Fibroblast of gingiva (primary cell): ENCODE measurements around the gene PLXNA4.

Experiments used
- DNase-seq: peaks from one replicate; pipeline ENCODE4 v3.0.0-alpha.2; 2011; ENCODE audit warnings: low read depth

The PLXNA4 gene

DNA sequence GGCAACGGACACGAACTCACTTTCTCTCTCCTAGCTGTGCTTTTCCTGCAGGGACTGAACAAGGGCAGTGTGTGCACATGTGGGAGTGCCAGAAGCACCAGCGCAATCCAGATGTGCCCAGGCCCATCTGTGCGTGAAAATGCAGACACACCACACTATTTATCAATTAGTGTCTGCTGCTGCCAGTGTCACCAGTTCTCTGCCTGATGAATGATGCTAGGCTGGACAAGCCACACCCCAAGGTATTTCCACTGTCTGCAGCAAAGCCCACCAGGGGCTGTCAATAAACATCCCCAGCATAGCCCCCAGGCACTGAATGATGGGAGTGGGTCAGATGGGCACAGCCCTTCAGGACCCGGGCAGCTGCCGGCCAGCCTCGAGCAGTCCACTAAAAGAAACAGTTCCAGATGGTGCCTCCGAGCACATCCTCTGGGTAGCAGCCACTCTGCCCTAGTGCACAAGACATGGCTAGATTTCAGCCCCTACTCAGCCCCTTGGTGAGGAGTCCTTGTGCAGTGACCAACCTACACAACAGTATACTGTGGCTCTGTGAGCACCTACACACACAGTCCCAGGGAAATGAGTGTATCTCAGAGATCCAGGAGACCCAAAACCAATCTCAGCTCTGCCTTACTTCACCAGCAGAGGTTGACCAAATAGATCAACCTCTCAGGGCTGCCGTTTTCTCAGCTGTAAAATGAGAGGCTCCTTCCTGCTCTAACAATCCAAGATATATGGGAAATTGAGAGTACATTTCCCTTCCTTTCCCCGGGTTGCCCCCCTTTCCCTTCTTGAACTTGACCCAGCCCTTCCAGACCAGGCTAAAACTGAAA, 314.7 kb downstream of the PLXNA4 start:
- DNase-seq, result no peak

DNA sequence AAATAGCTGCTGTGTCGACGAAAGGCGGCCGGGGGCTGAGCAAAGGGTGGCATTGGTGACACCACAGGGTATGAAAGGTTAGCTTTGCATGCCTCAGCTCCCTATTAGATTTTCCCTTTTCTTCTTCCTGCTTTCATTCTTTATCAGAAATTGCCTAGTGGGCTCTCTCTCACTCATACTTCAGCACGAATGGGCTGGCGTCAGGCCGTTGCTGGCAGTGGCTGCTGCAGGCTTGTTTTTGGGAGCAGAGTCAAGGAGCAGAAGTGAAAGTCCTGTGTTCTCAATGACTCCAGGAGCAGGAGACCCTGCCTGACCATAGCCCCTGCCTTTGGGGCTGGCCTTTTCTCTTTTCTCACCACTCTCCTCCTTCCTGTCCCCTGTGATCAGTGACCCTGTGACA, 318.0 kb downstream of the PLXNA4 start:
- DNase-seq, result no peak

DNA sequence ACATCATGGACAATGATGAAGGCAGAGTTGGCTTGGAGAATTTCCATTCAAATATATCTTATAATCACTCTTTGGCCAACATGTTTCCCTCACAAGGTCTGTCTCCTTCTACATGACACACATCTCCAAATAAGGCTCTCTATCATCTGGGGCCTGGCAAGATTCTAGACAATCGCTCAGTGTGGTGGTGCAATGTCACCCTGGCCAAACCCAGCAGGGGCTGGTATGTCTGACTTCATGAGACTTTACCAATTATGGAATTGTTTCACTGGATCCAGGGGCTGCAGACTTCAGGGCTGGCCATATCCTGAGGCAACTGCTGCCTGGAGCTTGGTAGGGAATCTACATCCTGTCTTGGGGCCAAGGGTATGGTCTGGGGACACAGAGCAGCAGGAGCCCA, 319.0 kb downstream of the PLXNA4 start:
- DNase-seq, result no peak

DNA sequence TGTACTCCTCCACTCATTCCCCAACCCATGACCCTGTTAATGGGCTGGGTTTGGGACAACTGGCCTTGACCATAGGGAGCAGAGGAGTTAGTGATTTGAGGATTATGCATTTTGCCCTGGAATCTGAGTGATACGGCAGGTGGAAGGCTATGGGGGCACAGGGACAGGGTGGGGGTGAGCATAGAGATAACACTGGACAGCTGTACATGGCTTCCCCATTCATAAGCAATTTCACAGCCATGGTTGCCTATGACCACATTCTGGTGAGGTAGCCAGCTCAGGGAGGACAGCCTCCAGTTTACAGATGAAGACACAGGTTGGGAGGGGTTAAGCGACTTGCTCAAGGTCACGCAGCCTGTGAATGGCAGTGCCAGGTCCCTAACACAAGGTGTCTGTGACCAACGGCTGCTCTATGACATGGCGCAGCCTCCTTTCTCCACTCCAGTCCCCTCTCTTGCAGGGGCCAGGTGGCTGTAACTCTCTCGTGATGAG, 319.5 kb downstream of the PLXNA4 start:
- no peak for DNase-seq

DNA sequence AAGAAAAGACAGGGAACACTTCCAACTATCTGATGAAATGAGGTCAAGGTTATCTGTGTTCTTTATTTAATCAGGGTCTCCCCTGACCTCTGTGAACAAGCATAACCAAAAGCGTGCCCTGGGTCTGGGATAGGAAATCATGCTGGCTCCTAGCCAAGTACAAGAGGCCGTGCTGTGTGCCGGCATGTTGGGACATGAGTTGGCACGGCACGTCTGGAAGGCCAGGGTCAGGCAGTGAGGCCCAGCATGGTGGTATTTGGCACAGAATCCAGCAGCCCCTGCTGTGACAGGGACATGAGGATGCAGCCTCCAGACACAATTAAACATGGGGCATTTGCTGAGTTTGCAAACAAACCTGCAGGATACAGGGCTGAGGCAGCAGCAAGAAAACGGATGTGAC, 320.4 kb downstream of the PLXNA4 start:
- DNase-seq, result no peak

DNA sequence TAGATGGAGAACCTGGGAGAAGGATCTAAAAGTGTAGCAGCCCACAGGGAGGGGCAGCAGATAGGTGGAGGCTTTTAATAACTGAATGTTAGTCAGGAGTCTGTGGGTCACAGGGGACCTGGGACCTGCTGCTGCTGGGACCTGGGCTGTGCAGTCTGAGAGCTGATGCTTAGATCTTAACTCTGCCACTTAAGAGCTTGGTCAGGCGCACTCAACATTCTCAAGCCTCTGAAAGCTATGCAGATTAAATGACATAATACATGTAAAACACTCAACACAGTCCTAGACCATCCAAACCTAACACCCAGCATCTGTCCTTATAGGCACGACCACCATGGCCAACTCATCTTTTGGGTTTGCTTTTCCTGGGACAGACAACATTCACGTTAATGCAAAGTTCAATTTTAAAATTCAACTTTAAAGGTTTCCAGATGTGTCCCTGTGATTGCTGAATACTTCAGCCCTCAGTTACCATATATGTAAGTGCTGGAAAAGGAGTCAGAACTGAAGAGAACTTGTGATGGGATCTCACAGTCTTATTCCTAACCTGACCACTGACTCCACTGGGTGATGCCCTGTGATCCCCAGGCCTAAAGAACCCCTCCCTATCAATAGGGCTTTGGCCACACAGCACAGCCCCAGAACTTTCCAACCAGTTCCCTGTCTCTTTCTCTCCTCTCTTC, 321.0 kb downstream of the PLXNA4 start:
- no peak for DNase-seq

DNA sequence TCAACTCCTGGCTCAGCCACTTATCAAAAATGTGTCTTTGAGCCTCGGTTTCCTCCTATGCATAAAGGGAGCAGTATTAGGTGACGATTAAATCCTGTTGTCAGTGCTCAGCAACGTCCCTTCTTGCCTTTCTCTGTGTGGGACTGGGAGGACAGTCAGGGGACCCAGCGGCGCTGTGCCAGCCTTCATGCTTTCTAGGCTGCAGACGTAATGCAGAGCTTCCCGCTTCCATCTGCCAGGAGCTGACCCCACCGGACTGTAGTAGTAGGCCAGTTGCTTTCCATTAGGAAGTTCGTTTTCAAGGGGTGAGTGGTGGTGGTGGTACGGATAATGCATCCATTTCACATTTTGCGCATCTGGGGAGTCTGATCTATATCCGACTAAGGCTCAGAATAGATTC, 321.8 kb downstream of the PLXNA4 start:
- no peak for DNase-seq

DNA sequence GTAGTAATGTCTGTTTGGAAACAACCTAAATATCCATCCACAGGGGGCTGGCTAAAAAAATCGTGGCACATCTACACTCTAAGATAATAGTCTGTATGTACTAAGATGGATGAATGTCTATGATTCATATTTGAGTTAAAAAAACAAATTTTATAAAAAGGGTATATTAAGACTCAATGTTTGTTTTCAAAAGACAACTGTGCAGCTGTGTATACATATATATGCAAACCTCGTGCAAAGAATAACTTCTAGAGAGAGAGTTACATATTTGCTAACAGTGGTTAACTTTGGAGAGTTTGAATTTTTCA, 323.5 kb downstream of the PLXNA4 start:
- DNase-seq, result no peak

DNA sequence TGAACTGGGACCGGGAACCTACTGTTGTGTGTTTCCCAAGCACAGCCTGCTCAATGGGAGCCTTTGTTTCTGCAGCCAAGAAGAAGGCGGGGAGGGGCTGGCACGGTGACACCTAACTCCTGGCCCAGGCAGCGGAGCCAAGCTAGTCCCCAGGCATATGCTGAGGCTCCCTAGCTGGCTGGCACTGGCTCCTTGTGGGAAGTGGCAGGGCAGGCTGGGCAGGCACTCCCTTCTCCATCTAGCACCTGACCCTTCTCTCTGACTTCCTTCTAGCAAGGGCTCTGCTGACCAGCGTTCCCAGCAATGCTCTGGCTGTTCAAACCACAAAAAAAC, 325.0 kb downstream of the PLXNA4 start:
- DNase-seq, result no peak

DNA sequence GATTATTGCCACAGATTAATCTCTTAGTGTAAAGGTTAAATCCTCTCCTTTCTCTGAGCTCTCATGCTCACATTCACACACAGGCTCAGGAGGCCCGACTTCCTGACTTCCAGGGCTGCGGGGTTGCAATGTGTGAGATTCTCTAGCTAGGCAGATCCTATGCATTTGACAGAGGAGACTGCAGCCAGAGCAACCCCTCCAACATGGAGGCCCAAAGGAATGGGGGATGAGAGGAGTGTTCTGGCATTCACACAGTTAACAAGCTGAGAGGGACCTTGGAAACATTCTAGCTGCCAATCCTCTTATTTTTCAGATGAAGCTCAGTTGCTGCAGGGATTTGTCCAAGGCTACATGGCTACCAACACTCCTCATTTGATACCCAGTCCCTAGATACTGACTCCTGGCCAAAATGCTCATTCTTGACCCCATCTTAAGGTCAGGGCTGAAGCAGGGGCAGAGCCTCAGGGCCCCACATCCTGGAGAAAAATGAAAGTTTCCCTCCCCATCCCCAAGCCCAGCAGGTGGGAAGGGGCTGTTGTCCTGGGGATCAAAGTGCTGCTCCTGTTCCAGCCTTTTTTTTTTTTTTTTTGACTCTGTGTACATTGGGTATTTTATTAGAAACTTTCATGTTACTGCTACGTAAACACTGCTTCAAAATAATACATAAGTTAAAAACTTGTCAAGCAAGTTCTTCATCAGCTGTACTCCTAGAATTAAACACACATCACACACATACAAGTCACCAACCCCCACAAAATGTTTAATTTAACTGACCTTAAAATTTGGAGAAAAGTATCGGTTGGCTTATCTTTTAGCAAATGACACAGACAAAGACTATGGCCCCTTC, 325.6 kb downstream of the PLXNA4 start:
- DNase-seq, result no peak

DNA sequence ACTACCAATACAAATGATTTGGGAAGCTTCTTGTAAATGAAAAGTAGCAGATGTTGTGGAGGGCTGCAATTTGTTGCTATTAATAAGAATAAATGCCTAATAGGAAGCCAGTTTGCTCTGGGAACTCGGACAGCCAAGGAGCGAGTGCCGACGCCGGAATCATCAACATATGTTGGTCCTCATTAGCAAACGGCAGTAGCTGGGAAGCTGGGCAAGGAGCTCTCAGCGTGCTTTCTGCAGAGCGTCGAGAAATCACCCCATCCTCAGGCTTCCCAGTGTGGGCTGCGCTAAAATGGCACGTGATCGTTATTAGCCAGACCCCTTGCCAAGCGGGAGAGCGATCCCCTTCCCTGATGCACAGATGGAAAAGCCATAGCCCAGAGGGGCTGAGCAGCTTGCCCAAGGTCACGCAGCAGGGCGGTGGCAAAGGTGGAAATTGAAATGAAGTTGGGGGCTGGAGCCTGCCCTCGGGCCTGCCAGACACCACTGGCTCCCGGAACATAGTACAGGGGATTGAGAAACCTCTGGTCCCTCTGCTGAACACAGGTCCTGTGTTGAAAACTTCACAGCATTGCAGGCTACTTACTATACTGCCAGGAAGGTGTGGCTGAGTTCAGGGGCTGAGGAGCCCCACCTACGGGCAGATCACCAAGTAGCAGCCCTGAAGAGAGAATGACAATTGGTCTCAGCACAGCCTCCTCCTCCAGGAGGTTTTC, 326.9 kb downstream of the PLXNA4 start:
- no peak for DNase-seq

DNA sequence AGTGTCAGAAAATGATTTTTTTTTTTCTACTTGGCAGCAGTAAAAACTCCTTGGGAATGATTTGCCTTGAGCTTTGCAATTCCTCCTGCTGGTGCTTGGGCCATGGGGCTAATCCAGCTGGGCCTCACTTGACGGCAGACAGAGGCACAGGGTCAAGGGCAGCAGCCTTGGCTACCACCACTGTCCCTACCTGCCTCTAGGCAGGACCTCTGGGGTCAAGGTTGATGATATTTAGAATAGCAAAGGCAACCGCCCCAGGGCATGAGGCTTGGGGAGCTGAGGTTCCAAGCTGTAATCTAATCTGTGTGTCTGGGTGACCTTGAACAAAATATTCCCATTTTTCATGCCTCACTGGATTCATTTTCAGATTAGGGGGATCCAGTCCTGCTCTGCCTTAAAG, 327.4 kb downstream of the PLXNA4 start:
- no peak for DNase-seq

DNA sequence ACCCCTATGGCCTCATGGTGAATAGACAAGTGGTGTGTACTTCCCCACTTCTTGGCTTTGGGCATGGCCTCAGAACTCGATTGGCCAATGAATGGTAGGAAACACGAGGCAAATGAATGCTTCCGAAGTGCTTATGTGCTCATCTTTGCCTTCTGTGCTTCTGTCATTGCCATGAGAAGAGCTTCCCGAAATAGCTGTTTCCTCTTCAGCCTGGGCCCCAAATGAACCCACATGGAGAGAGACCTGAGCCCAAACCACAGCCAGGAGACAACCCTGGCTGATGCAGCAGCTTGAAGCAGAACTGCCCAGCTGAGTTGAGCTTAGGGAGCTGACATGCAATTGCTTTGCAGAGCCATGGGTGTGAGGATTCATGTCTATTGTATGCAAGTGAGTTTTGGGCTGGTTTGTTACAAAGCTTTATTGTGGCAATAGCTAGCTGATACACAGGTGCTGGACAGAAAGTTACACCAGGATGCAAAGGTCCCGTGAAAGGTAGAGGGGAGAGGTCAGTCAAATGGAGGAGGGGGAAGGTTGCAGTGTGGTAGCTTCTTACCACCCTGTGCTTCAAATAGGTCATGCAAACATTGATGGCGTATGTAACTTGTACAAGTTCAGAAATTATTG, 328.2 kb downstream of the PLXNA4 start:
- DNase-seq, result no peak

DNA sequence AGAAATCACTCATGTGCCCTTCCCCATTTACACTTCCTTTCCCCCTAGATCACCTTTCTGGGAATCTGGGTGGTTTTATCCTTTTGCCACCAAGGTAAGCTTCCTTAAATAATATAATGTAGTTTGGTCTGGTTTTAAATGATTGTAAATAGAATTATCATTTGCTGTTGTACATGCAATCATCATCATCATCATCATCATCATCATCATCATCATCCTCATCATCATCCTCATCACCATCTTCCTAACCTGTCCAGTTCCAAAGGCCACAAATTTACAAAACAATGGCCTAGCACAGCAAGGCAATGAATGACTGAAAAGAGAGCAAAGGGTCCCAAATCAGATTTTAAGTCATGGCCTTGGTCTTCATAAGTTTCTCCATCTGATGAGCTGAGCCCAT, 329.7 kb downstream of the PLXNA4 start:
- DNase-seq, result no peak

DNA sequence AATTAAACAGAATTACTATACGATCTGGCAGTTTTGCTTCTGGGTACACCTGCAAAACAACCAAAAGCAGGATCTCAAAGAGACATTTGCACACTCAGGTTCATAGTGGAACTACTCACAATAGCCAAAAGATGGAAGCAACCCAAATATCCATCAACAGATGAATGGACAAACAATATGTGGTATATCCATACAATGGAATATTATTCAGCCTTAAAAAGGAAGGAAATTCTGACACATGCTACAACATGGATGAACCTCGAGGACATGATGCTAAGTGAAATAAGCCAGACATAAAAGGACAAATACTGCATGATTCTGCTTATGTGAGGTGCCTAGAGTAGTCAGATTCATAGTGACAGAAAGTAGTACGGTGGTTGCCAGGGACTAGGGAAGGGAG, 330.7 kb downstream of the PLXNA4 start:
- DNase-seq, result no peak

DNA sequence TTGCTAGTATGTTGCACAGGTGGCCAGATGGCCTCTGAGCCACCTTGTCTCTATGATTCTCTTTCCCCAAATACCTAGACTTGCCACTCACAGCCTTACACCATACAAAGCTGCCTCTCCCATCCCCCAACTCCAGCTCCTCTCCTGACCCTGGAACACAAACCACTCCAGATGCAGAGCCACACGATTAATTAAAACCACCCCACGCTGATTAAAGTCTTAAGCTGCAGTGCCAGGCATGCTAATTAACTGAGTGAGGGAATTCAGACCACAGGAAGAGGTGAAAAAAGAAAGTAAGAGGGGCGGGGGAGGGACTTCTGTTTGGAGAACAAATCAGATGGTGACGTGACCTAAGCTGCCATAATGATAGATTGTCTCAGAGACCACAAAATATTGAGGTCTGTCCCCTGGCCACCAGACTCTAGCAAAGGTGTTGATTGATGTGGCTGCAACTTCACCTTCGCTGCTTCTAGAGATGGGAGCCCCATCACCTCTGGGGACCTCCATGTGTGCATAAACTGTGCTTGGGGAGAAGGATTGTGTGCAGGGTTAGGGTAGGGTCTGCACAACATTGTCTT, 331.3 kb downstream of the PLXNA4 start:
- no peak for DNase-seq

DNA sequence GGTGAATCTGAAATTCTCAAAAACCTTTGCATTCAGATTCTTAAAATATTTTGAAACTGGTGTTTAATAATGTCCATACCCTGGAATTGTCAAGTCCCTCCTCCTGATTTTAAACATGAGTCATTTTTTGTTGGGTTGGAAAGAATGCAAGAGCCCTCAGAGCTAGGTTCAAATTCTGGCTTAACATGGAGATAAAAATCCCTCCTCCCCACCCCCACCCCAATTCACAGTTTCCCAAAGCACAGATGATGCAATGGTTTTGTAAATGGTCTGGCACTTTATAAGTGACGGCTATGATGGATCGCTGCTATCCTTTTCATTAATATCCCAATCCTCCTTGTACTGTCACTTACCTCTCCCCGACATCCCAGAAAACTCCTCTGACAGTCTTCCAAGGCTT, 332.8 kb downstream of the PLXNA4 start:
- DNase-seq, result no peak

DNA sequence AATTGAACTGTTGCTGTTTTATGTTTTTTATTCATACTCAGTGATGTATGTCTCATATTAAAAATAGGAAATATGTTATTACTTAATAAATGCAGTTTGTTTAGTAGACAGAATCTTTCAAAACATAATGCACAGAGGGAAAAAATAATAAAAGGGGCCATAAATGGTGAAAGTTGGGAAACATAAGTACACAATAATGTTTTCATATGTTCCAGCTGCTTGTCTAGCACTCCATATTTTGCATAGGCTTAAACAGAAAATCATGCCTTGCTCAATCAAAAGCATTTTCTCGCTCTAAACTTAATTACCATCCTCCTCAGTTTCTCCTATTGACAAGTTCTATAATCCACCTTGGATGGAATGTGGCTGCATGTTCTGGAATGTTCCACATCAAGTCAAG, 333.2 kb downstream of the PLXNA4 start:
- DNase-seq, result no peak

DNA sequence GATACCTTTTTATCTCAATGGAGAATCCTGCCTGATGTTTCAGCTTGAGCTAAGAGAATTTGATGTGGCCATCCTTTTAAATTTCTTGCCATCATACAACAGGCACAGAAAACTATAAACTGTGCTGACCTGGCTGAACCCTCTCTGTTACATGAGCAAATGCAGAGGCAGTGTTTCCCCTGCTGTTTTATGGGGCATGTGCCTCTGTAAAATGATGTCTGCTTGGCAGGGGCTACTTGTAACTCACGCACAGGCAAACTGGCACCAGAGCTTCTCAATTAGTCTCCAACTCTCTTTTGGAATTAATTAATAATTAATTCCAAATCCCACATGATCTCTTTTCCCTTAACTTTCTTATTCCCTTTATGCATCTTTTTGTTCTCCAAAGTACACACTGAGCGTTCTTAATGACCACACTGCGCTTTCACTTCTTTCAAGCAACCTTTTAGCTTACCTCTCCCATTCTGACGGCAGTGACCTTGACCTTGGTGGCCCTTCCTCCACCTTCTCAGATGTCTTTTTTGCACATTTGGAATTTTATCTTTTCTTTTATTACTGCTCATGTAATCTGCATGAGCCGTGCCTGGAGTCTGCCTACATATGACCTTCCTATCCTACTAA, 334.0 kb downstream of the PLXNA4 start:
- no peak for DNase-seq

DNA sequence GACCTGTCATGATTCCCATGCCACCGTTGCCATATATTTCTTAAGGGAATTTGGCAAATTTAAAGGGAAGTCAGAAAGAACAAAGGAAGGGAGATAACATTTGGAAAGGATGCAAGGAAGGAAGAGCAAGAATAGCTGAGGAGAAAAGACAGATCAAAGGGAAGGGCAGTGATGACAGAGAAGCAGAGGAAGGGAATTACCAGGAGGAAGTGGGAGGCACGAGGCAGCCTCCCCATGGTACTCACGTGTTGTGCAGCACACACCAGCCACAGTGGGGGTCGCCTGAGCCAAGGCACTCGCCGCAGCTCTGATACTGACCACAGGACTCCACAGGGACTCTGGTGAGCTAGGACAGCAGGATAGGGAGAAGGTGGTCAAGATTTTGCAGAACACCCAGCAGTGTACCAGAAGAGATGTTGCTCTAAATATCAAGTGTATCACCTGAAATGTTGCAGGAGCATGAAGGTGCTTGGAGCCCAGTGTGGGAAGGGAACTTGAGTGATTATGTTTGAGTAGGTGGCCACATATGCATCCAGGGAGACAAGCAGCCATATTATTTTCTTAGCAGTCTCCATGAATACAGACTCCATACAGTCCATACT, 335.3 kb downstream of the PLXNA4 start:
- DNase-seq, result no peak

DNA sequence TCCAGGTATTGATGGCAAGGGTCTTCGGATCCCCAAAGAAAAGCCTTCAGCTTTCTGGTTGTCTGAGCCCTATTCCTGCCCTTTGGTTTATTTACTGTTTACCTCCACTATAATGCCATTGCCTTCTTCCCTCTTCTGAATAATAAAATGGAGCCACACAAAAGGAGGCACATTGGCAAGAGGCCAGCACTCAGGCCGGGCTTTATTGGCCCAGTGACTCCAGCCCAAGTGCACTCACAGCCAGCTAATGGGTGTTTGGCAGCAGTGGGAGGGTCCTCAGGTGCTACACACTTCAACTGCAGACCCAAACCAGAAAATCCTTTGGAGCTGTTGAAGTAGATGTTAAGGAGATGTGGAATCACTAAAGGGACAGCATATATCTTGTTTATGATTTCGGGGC, 336.0 kb downstream of the PLXNA4 start:
- no peak for DNase-seq
